Measurements from ENCODE around the gene VIL1.

- TF ChIP-seq FOSL2 (CRISPR knock-in tag; IDR thresholded peaks at IDR 0.05) (no peak), ADNP (CRISPR knock-in tag; IDR thresholded peaks at IDR 0.05) (no peak)
These were observed 39.7 kb downstream of the VIL1 start for GRCh38 chr2:218458598-218458997.

Measured in HepG2 (cell line).